Measurements from ENCODE around the gene ATP13A1.
A peak's percentile ranks its signal among the peaks of the same experiment; 100 is the strongest.

Gene ATP13A1

DNA sequence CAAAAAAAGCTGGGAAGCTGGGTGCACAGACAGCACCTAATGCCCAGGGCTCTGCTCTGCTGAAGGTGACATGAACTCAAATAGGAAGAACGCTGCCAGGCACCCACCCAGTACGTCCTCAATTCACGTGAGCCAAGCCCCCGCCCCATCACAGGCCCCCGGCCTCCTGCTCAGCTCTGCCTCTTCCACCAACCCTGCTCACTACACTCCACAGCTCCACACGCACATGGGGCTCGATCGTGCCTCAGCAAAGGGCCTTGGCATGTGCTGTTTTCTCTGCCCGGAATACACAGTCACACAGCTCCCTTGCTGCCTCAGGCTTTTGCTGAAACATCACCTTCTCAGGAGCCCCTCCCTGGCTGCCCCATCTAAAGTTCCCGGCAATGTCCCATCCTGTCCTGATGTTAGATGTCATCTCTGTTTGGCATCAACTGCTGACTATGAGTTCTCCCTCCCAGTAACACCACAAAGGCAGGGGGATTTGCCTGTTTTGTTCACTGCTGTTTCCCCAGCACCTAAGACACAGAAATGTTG, 2.3 kb downstream of the ATP13A1 start:
- Histone ChIP-seq H3K36me3 (ENCODE audit: control insufficient read depth in 1 of 2, insufficient read depth in 2 of 2, low read depth in 1 of 2, low read length in 2 of 2) (peaks cover 44 to 46% of the 10 kb centered on the region in 2 experiments), H3K9ac (ENCODE audit: low read length) (no peak overlapping the region), H4K8ac (ENCODE audit: low read length) (no peak overlapping the region), H2AFZ (ENCODE audit: low read depth, low read length) (no peak overlapping the region), H2AK5ac (ENCODE audit: low read length, severe bottlenecking) (no peak overlapping the region), H3K4me1 (ENCODE audit: control insufficient read depth, insufficient read depth, low read depth, low read length) (peaks cover 17% of the 10 kb centered on the region), H3K27ac (ENCODE audit: low read length, poor library complexity, severe bottlenecking) (no peak overlapping the region), H2BK15ac (ENCODE audit: low read depth, poor library complexity, severe bottlenecking) (no peak overlapping the region), H3K4ac (ENCODE audit: low read depth in 1 of 2, low read length in 2 of 2) (no peak overlapping the region), H3K23ac (ENCODE audit: low read length in 2 of 2) (no peak overlapping the region), H2BK12ac (ENCODE audit: low read length in 2 of 2) (no peak overlapping the region), H3K14ac (ENCODE audit: low read length in 2 of 2) (no peak overlapping the region), H3K9me3 (ENCODE audit: control insufficient read depth, low read length) (no peaks in the 10 kb centered on the region), H2BK120ac (ENCODE audit: low read depth, low read length) (no peak overlapping the region), H3K18ac (ENCODE audit: low read depth in 1 of 2, low read length in 2 of 2) (no peak overlapping the region), H4K91ac (ENCODE audit: low read length) (no peak overlapping the region), H3K27me3 (ENCODE audit: control insufficient read depth in 1 of 2, insufficient read depth in 1 of 2, low read length in 2 of 2) (no peaks in the 10 kb centered on the region), H3K79me1 (replicated peaks; ENCODE audit: low read length, poor library complexity, severe bottlenecking) (peaks cover 23% of the 10 kb centered on the region), H2BK5ac (ENCODE audit: low read depth, low read length, poor library complexity, severe bottlenecking) (no peak overlapping the region), H3K4me2 (ENCODE audit: low read length, poor library complexity, severe bottlenecking) (no peak overlapping the region), H3K4me3 (ENCODE audit: insufficient read depth in 1 of 2, low read depth in 1 of 2, low read length in 2 of 2) (peak overlapping the region in 1 of 2 experiments; percentile 99)
- 95% methylated on average over 10 of the region's 10 CpGs for WGBS
- DNase-seq, result no peak

DNA sequence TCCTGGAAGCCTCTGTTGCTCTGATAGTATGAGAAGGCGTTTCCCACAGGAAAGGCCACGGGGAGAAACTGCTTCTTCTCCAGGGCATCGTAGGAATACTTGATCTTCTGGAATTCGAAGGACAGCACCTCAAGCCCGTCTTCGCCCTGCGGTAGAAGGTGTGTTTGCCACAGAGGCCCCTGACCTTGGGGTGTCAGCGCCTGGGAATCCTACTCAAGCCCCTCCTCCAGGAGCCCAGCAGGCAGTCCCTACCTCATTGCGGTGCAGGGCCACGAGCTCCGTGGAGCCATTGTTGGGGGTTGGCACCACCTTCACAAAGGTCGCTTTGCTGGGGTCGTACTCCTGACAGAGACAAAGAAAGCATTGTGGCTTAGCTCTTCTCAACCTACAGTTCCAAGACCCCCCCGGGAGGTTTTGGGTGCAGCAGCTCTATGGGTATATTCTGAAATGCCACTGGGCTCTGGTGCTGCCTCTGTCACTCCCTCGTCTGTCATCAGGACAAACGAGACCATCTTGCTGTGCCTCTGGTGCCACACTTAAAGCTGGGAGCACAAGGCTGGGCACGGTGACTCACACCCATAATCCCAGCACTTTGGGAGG, 3.7 kb downstream of the ATP13A1 start:
- no peak overlapping the region for H3K23ac ChIP-seq (ENCODE audit: low read length in 2 of 2)
- H2BK15ac ChIP-seq (ENCODE audit: low read depth, poor library complexity, severe bottlenecking), result no peak overlapping the region
- H4K91ac ChIP-seq (ENCODE audit: low read length), result no peak overlapping the region
- H3K9me3 ChIP-seq (ENCODE audit: control insufficient read depth, low read length), result no peaks in the 10 kb centered on the region
- no peak overlapping the region for H2BK12ac ChIP-seq (ENCODE audit: low read length in 2 of 2)
- peaks cover 59 to 61% of the 10 kb centered on the region in 2 experiments for H3K36me3 ChIP-seq (ENCODE audit: control insufficient read depth in 1 of 2, insufficient read depth in 2 of 2, low read depth in 1 of 2, low read length in 2 of 2)
- H3K27me3 ChIP-seq (ENCODE audit: control insufficient read depth in 1 of 2, insufficient read depth in 1 of 2, low read length in 2 of 2), result no peaks in the 10 kb centered on the region
- no peak overlapping the region for H3K27ac ChIP-seq (ENCODE audit: low read length, poor library complexity, severe bottlenecking)
- no peak overlapping the region for H3K14ac ChIP-seq (ENCODE audit: low read length in 2 of 2)
- H3K18ac ChIP-seq (ENCODE audit: low read depth in 1 of 2, low read length in 2 of 2), result no peak overlapping the region
- H2BK120ac ChIP-seq (ENCODE audit: low read depth, low read length), result no peak overlapping the region
- no peak overlapping the region for H2AFZ ChIP-seq (ENCODE audit: low read depth, low read length)
- H3K4me2 ChIP-seq (ENCODE audit: low read length, poor library complexity, severe bottlenecking), result no peak overlapping the region
- no peak overlapping the region for H2AK5ac ChIP-seq (ENCODE audit: low read length, severe bottlenecking)
- H3K4me3 ChIP-seq (ENCODE audit: insufficient read depth in 1 of 2, low read depth in 1 of 2, low read length in 2 of 2), result no peak overlapping the region
- peaks cover 17% of the 10 kb centered on the region for H3K4me1 ChIP-seq (ENCODE audit: control insufficient read depth, insufficient read depth, low read depth, low read length)
- H3K79me1 ChIP-seq (replicated peaks; ENCODE audit: low read length, poor library complexity, severe bottlenecking), result peaks cover 34% of the 10 kb centered on the region
- 96% methylated on average over 17 of the region's 17 CpGs for WGBS
- no peak overlapping the region for H2BK5ac ChIP-seq (ENCODE audit: low read depth, low read length, poor library complexity, severe bottlenecking)
- H3K9ac ChIP-seq (ENCODE audit: low read length), result no peak overlapping the region
- no peak overlapping the region for H4K8ac ChIP-seq (ENCODE audit: low read length)
- DNase-seq, result no peak
- no peak overlapping the region for H3K4ac ChIP-seq (ENCODE audit: low read depth in 1 of 2, low read length in 2 of 2)

DNA sequence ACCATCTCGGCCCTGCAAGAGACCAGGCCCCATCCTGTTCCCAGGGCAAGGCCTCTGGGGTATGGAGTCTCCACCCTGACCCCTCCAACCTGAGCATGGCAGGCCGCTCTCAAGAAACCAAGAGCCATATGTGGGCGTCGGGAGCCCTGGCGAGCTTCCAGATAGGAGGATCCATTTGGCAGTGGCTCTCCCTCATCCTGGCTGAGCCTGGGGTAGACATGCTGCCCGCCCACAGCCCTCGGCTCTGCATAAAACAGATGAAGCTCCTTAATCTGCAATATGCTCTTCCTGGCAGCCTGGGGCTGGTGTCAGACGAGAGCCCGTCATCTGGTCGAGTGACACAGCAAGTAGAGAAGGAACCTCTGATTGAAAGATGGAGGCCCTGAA, 6.1 kb downstream of the ATP13A1 start:
- DNase-seq, result no peak
- Histone ChIP-seq H3K36me3 (ENCODE audit: control insufficient read depth in 1 of 2, insufficient read depth in 2 of 2, low read depth in 1 of 2, low read length in 2 of 2) (peaks cover 82 to 84% of the 10 kb centered on the region in 2 experiments), H3K18ac (ENCODE audit: low read depth in 1 of 2, low read length in 2 of 2) (no peak overlapping the region), H4K91ac (ENCODE audit: low read length) (no peak overlapping the region), H2BK12ac (ENCODE audit: low read length in 2 of 2) (no peak overlapping the region), H3K79me1 (replicated peaks; ENCODE audit: low read length, poor library complexity, severe bottlenecking) (peaks cover 45% of the 10 kb centered on the region), H2AK5ac (ENCODE audit: low read length, severe bottlenecking) (no peak overlapping the region), H3K4me2 (ENCODE audit: low read length, poor library complexity, severe bottlenecking) (no peak overlapping the region), H3K9ac (ENCODE audit: low read length) (no peak overlapping the region), H2AFZ (ENCODE audit: low read depth, low read length) (no peak overlapping the region), H3K4me1 (ENCODE audit: control insufficient read depth, insufficient read depth, low read depth, low read length) (peaks cover 13% of the 10 kb centered on the region), H2BK15ac (ENCODE audit: low read depth, poor library complexity, severe bottlenecking) (no peak overlapping the region), H3K23ac (ENCODE audit: low read length in 2 of 2) (no peak overlapping the region), H3K27me3 (ENCODE audit: control insufficient read depth in 1 of 2, insufficient read depth in 1 of 2, low read length in 2 of 2) (no peaks in the 10 kb centered on the region), H4K8ac (ENCODE audit: low read length) (no peak overlapping the region), H3K4me3 (ENCODE audit: insufficient read depth in 1 of 2, low read depth in 1 of 2, low read length in 2 of 2) (no peak overlapping the region), H3K14ac (ENCODE audit: low read length in 2 of 2) (no peak overlapping the region), H3K4ac (ENCODE audit: low read depth in 1 of 2, low read length in 2 of 2) (no peak overlapping the region), H3K27ac (ENCODE audit: low read length, poor library complexity, severe bottlenecking) (no peak overlapping the region), H3K9me3 (ENCODE audit: control insufficient read depth, low read length) (no peaks in the 10 kb centered on the region), H2BK120ac (ENCODE audit: low read depth, low read length) (no peak overlapping the region), H2BK5ac (ENCODE audit: low read depth, low read length, poor library complexity, severe bottlenecking) (no peak overlapping the region)
- WGBS, result 95% methylated on average over 10 of the region's 10 CpGs

DNA sequence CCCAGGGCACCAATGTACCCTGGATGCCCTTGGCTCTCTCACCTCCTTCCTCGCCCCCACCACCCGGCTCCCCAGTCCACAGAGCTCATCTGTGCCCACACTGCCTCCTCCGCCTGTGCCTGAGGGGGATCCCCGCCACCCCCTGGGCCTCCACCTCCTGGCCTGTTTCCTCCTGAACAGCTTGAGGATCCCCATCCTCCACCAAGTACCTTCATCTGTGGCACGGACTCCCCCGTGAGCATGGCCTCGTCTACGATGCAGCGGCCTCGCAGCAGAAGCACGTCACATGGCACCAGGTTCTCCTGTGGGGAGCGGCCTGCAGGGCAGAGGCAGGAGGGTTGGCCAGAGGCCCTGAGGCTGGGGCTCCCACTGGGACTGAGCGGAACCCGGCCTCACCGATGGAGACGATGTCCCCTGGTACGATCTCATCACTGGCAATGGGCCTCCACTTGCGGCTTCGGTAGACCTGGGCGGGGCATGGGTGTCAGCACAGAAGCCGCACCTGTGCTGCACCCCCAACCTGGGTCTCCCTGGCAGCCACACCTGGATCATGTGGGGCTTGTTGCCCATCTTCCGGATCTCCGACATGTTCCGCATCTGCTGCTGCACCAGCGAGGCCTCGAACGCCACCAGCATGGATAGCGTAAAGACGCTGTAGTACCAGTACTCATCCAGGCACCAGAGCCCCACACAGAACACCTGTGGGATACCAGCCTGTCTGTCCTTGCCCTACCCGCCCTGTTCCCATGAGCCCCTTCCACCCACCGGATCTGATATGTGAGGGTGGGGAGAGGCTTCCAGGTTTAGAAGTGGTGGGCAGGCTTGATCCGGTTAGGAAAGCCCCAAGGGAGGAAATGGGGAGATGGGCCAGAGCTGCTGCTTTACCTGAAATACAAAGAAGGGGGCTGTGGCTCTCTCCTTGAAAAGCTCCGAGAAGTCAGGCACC, 6.8 kb downstream of the ATP13A1 start:
- 98% methylated on average over 32 of the region's 33 CpGs for WGBS

More for the DNA sequence above, 6.8 kb downstream of the ATP13A1 start:
- Histone ChIP-seq H3K4me1 (ENCODE audit: control insufficient read depth, insufficient read depth, low read depth, low read length) (peaks cover 8% of the 10 kb centered on the region), H2AK5ac (ENCODE audit: low read length, severe bottlenecking) (no peak overlapping the region), H4K91ac (ENCODE audit: low read length) (no peak overlapping the region), H3K18ac (ENCODE audit: low read depth in 1 of 2, low read length in 2 of 2) (no peak overlapping the region), H2BK120ac (ENCODE audit: low read depth, low read length) (no peak overlapping the region), H3K4me3 (ENCODE audit: insufficient read depth in 1 of 2, low read depth in 1 of 2, low read length in 2 of 2) (no peak overlapping the region), H3K14ac (ENCODE audit: low read length in 2 of 2) (no peak overlapping the region), H3K9ac (ENCODE audit: low read length) (no peak overlapping the region), H4K8ac (ENCODE audit: low read length) (no peak overlapping the region), H2AFZ (ENCODE audit: low read depth, low read length) (no peak overlapping the region), H3K23ac (ENCODE audit: low read length in 2 of 2) (no peak overlapping the region), H3K27ac (ENCODE audit: low read length, poor library complexity, severe bottlenecking) (no peak overlapping the region), H2BK12ac (ENCODE audit: low read length in 2 of 2) (peak overlapping the region in 1 of 2 experiments; percentile 13), H3K36me3 (ENCODE audit: control insufficient read depth in 1 of 2, insufficient read depth in 2 of 2, low read depth in 1 of 2, low read length in 2 of 2) (peaks cover 87 to 90% of the 10 kb centered on the region in 2 experiments), H3K9me3 (ENCODE audit: control insufficient read depth, low read length) (no peaks in the 10 kb centered on the region), H3K4me2 (ENCODE audit: low read length, poor library complexity, severe bottlenecking) (no peak overlapping the region), H2BK15ac (ENCODE audit: low read depth, poor library complexity, severe bottlenecking) (no peak overlapping the region), H3K4ac (ENCODE audit: low read depth in 1 of 2, low read length in 2 of 2) (no peak overlapping the region), H2BK5ac (ENCODE audit: low read depth, low read length, poor library complexity, severe bottlenecking) (no peak overlapping the region), H3K27me3 (ENCODE audit: control insufficient read depth in 1 of 2, insufficient read depth in 1 of 2, low read length in 2 of 2) (no peaks in the 10 kb centered on the region), H3K79me1 (replicated peaks; ENCODE audit: low read length, poor library complexity, severe bottlenecking) (peaks cover 52% of the 10 kb centered on the region)
- DNase-seq, result no peak

Measured in mesenchymal stem cell (in vitro differentiated cells and primary cell).